K562 (cell line): Measurements from ENCODE around the gene PNPLA2.

ENCODE experiments used
- EP300 ChIP-seq: IDR thresholded peaks from 2 replicates; pipeline ENCODE4 v1.6.1; 2012; ENCODE audit warnings: low read length, improper control_type of control experiment
- RCOR1 ChIP-seq, 2 experiments: IDR thresholded peaks; 2 replicates each; pipeline ENCODE4 v1.6.1; 2012; ENCODE audit warnings: low read depth in 2 of 2, low read length in 2 of 2, borderline replicate concordance in 1 of 2, improper control_type of control experiment in 1 of 2
- RFX1 ChIP-seq: fragments of 450-650 bp; IDR thresholded peaks from 2 replicates; pipeline ENCODE4 v1.6.1; 2016; ENCODE audit warnings: mild to moderate bottlenecking, moderate library complexity
- SMC3 ChIP-seq: conservative IDR thresholded peaks from 2 replicates; pipeline ENCODE4 v1.6.1; 2011; ENCODE audit warnings: low read depth, low read length, improper control_type of control experiment; ENCODE audit not compliant: insufficient read depth
- ZKSCAN1 ChIP-seq: fragments of 150-350 bp; IDR thresholded peaks from 2 replicates; pipeline ENCODE4 v1.6.1; 2016; ENCODE audit warnings: low read depth, low read length

DNA sequence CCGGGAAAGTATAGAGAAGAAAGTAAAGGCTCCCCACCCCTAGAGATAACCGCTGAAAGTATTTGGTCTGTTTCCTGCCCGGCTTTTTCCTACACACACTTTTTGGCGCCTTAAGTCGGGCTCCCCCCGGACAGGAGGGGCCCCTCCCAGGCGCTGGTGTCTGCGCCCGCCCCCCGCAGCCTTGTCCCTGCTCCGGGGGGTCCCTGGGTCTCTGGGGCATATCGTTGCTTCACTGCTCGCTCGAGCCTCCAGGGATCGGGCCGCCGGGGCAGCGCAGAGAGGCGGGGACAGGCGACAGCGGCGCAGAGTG lies 8.1 kb downstream of the PNPLA2 start:
- no peak for TF ChIP-seq EP300
- TF ChIP-seq ZKSCAN1, result no peak
- TF ChIP-seq RCOR1 (IDR thresholded peaks at IDR 0.05; ENCODE audit: borderline replicate concordance in 1 of 2, low read depth in 2 of 2, low read length in 2 of 2), result no peak
- TF ChIP-seq SMC3, result no peak
- TF ChIP-seq RFX1, result no peak
